HepG2 (cell line): ENCODE results near the gene CLDN20. TPM values are rescaled to one million over a fixed set of nuclear protein-coding genes. Genes with fewer than 3 reads are reported as not detected.

Experiments
- CSRNP1 ChIP-seq: sonication (generic); formaldehyde crosslinking; IDR thresholded peaks from 2 replicates; pipeline ENCODE4 v1.8.1; 2023; ENCODE audit warnings: mild to moderate bottlenecking, missing genetic modification reagents
- DNMT3B ChIP-seq: conservative IDR thresholded peaks from 2 replicates; pipeline ENCODE4 v1.6.1; 2016; ENCODE audit warnings: missing biosample characterization, control low read depth
- LCORL ChIP-seq, 2 experiments: fragments of 450-650 bp in 1 of 2; sonication (generic) in 1 of 2; formaldehyde crosslinking in 1 of 2; IDR thresholded peaks; 2 replicates each; pipeline versions ENCODE4 v1.5.0 to v1.6.1; 2017 to 2020; ENCODE audit warnings: antibody characterized with exemption in 1 of 2, missing genetic modification reagents in 1 of 2
- MLLT10 ChIP-seq: sonication (generic); formaldehyde crosslinking; IDR thresholded peaks from 2 replicates; pipeline ENCODE4 v1.4.0; 2020; ENCODE audit warnings: missing genetic modification reagents
- POLR2A ChIP-seq, 2 experiments: IDR thresholded peaks; 2 replicates each; pipeline ENCODE4 v1.6.1; 2011; ENCODE audit warnings: low read depth in 2 of 2, low read length in 2 of 2, mild to moderate bottlenecking in 1 of 2, moderate library complexity in 1 of 2; ENCODE audit not compliant: insufficient read depth in 1 of 2
- POLR2AphosphoS5 ChIP-seq: IDR thresholded peaks from 2 replicates; pipeline ENCODE4 v1.6.1; 2012; ENCODE audit warnings: low read depth, low read length
- ZNF121 ChIP-seq: sonication (generic); formaldehyde crosslinking; IDR thresholded peaks from 2 replicates; pipeline ENCODE4 v1.5.0; 2020; ENCODE audit warnings: mild to moderate bottlenecking, missing genetic modification reagents
- ZNF337 ChIP-seq: sonication (generic); formaldehyde crosslinking; IDR thresholded peaks from 2 replicates; pipeline ENCODE4 v1.5.1; 2020; ENCODE audit warnings: missing genetic modification reagents, low read depth, mild to moderate bottlenecking, borderline replicate concordance
- ZNF33A ChIP-seq: sonication (generic); formaldehyde crosslinking; IDR thresholded peaks from 2 replicates; pipeline ENCODE4 v1.5.1; 2020; ENCODE audit warnings: missing genetic modification reagents, mild to moderate bottlenecking, moderate library complexity, borderline replicate concordance
- ZNF354B ChIP-seq: sonication (generic); formaldehyde crosslinking; IDR thresholded peaks from 2 replicates; pipeline ENCODE4 v1.8.0; 2022; ENCODE audit warnings: mild to moderate bottlenecking, missing genetic modification reagents
- ZNF574 ChIP-seq: sonication (generic); formaldehyde crosslinking; IDR thresholded peaks from 2 replicates; pipeline ENCODE4 v1.4.0; 2020; ENCODE audit warnings: missing genetic modification reagents
- polyA plus RNA-seq, 8 experiments: library from polyadenylated mRNA; depleted of rRNA in 3 of 8; stranded (reverse) in 7 of 8; unstranded in 1 of 8; fragments of >200 nt; fragmentation: Illumina TruSeq in 4 of 8; extraction: Trizol in 4 of 8; gene quantifications; 2 replicates each; pipeline versions ENCODE4 v1.2.1 to v1.2.3, GENCODE V29; 2011 to 2016; ENCODE audit warnings: low read depth in 4 of 8, missing spikeins in 1 of 8, mixed read lengths in 1 of 8; ENCODE audit not compliant: insufficient read depth in 1 of 8
- total RNA-seq, 5 experiments: library from RNA; depleted of rRNA; stranded (reverse); fragments of >200 nt; fragmentation: Illumina TruSeq; extraction: Trizol; gene quantifications; 2 replicates each; pipeline ENCODE4 v1.2.3, GENCODE V29; 2016; ENCODE audit warnings: low read depth in 1 of 5
- TF ChIP-seq, protein P1 (sequence below): sonication (generic); formaldehyde crosslinking; IDR thresholded peaks from 2 replicates; pipeline ENCODE4 v1.4.0; 2020; ENCODE audit warnings: missing genetic modification reagents, borderline replicate concordance
- TF ChIP-seq, protein P2 (sequence below), 2 experiments: sonication (generic) in 1 of 2; formaldehyde crosslinking in 1 of 2; IDR thresholded peaks; 2 replicates each; pipeline versions ENCODE4 v1.4.0 to v1.6.1; 2018 to 2020; ENCODE audit warnings: missing genetic modification reagents in 2 of 2, borderline replicate concordance in 1 of 2, low read depth in 1 of 2, mild to moderate bottlenecking in 1 of 2, missing biosample characterization in 1 of 2
- TF ChIP-seq, protein P3 (sequence below): sonication (generic); formaldehyde crosslinking; IDR thresholded peaks from 2 replicates; pipeline ENCODE4 v1.4.0; 2020; ENCODE audit warnings: missing genetic modification reagents

Gene CLDN20
- total and polyA plus RNA-seq, 2 of the 13 experiments (the other 11 are each of a cell fraction or from before 2014, with no cell fraction given), result not detected

DNA sequence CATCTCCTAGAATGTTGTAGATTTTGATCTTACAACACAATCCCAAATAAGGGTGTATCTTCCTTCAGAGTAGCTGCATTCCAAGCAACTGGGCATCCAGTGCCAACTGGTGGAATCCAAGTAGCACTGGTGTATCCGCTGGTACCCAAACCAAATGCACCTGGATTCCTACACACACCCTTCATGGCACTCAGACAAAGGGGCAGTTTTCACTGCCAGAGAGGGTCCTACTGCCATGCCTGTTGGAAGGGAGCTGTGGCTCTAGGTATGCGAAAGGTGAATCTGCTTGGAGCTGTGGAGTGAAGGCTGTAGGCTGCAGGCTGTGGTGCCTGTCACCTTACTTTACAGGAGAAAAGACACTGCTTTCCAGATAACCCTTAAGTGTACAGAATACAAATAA, 17.0 kb upstream of the CLDN20 start (continued):
- TF ChIP-seq, protein P1, sequence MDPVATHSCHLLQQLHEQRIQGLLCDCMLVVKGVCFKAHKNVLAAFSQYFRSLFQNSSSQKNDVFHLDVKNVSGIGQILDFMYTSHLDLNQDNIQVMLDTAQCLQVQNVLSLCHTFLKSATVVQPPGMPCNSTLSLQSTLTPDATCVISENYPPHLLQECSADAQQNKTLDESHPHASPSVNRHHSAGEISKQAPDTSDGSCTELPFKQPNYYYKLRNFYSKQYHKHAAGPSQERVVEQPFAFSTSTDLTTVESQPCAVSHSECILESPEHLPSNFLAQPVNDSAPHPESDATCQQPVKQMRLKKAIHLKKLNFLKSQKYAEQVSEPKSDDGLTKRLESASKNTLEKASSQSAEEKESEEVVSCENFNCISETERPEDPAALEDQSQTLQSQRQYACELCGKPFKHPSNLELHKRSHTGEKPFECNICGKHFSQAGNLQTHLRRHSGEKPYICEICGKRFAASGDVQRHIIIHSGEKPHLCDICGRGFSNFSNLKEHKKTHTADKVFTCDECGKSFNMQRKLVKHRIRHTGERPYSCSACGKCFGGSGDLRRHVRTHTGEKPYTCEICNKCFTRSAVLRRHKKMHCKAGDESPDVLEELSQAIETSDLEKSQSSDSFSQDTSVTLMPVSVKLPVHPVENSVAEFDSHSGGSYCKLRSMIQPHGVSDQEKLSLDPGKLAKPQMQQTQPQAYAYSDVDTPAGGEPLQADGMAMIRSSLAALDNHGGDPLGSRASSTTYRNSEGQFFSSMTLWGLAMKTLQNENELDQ (CRISPR knock-in tag), result no peak
- TF ChIP-seq, protein P2, sequence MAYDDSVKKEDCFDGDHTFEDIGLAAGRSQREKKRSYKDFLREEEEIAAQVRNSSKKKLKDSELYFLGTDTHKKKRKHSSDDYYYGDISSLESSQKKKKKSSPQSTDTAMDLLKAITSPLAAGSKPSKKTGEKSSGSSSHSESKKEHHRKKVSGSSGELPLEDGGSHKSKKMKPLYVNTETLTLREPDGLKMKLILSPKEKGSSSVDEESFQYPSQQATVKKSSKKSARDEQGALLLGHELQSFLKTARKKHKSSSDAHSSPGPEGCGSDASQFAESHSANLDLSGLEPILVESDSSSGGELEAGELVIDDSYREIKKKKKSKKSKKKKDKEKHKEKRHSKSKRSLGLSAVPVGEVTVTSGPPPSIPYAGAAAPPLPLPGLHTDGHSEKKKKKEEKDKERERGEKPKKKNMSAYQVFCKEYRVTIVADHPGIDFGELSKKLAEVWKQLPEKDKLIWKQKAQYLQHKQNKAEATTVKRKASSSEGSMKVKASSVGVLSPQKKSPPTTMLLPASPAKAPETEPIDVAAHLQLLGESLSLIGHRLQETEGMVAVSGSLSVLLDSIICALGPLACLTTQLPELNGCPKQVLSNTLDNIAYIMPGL (CRISPR knock-in tag; IDR thresholded peaks at IDR 0.05; ENCODE audit: borderline replicate concordance in 1 of 2, low read depth in 1 of 2), result no peak
- peak; percentile 66 for TF ChIP-seq POLR2AphosphoS5
- 0 out of 2 replicates have a peak, but pooled peaks have one; percentile 30 for TF ChIP-seq CSRNP1
- TF ChIP-seq, protein P3, sequence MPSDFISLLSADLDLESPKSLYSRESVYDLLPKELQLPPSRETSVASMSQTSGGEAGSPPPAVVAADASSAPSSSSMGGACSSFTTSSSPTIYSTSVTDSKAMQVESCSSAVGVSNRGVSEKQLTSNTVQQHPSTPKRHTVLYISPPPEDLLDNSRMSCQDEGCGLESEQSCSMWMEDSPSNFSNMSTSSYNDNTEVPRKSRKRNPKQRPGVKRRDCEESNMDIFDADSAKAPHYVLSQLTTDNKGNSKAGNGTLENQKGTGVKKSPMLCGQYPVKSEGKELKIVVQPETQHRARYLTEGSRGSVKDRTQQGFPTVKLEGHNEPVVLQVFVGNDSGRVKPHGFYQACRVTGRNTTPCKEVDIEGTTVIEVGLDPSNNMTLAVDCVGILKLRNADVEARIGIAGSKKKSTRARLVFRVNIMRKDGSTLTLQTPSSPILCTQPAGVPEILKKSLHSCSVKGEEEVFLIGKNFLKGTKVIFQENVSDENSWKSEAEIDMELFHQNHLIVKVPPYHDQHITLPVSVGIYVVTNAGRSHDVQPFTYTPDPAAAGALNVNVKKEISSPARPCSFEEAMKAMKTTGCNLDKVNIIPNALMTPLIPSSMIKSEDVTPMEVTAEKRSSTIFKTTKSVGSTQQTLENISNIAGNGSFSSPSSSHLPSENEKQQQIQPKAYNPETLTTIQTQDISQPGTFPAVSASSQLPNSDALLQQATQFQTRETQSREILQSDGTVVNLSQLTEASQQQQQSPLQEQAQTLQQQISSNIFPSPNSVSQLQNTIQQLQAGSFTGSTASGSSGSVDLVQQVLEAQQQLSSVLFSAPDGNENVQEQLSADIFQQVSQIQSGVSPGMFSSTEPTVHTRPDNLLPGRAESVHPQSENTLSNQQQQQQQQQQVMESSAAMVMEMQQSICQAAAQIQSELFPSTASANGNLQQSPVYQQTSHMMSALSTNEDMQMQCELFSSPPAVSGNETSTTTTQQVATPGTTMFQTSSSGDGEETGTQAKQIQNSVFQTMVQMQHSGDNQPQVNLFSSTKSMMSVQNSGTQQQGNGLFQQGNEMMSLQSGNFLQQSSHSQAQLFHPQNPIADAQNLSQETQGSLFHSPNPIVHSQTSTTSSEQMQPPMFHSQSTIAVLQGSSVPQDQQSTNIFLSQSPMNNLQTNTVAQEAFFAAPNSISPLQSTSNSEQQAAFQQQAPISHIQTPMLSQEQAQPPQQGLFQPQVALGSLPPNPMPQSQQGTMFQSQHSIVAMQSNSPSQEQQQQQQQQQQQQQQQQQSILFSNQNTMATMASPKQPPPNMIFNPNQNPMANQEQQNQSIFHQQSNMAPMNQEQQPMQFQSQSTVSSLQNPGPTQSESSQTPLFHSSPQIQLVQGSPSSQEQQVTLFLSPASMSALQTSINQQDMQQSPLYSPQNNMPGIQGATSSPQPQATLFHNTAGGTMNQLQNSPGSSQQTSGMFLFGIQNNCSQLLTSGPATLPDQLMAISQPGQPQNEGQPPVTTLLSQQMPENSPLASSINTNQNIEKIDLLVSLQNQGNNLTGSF (CRISPR knock-in tag), result no peak
- TF ChIP-seq MLLT10 (CRISPR knock-in tag), result no peak
- no peak for TF ChIP-seq ZNF337 (CRISPR knock-in tag)
- no peak for TF ChIP-seq LCORL (IDR thresholded peaks at IDR 0.05)
- no peak for TF ChIP-seq LCORL (CRISPR knock-in tag; IDR thresholded peaks at IDR 0.05)
- no peak for TF ChIP-seq ZNF33A (CRISPR knock-in tag)
- TF ChIP-seq ZNF354B, result 0 out of 2 replicates have a peak, but pooled peaks have one; percentile 22
- TF ChIP-seq DNMT3B (CRISPR knock-in tag), result no peak
- 0 out of 2 replicates have a peak, but pooled peaks have one; percentile 12 for TF ChIP-seq ZNF574 (CRISPR knock-in tag)
- peak in 1 of 2 experiments; percentile 51; a peak in 1 of 4 replicates for TF ChIP-seq POLR2A (IDR thresholded peaks at IDR 0.05; ENCODE audit: insufficient read depth in 1 of 2, low read depth in 2 of 2, low read length in 2 of 2)
- TF ChIP-seq ZNF121 (CRISPR knock-in tag), result no peak
